ENCODE measurements around the gene G6PC2.

GRCh38 chr2:168928113-168928831 is 27.2 kb downstream of the G6PC2 start:
- TF ChIP-seq ZNF274 (IDR thresholded peaks at IDR 0.05; ENCODE audit: low read depth, low read length) (no peak), SUZ12 (IDR thresholded peaks at IDR 0.05; ENCODE audit: extremely low read depth, insufficient read depth, insufficient read length) (no peak)

All from NT2/D1 (cell line).